ENCODE measurements around the gene RGS1.

GRCh38 chr1:192568063-192568462 is 7.5 kb upstream of the RGS1 start:
- TF ChIP-seq CTCF (conservative IDR thresholded peaks at IDR 0.05; ENCODE audit: low read depth in 2 of 2) (no peak), EZH2 (IDR thresholded peaks at IDR 0.05; ENCODE audit: low read depth, unreplicated experiment) (no peak), POLR2AphosphoS5 (IDR thresholded peaks at IDR 0.05; ENCODE audit: low read depth) (no peak), REST (IDR thresholded peaks at IDR 0.05; ENCODE audit: unreplicated experiment) (no peak), JUNB (IDR thresholded peaks at IDR 0.05; ENCODE audit: unreplicated experiment) (no peak), NANOG (IDR thresholded peaks at IDR 0.05; ENCODE audit: borderline replicate concordance) (no peak), EZH2phosphoT487 (IDR thresholded peaks at IDR 0.05; ENCODE audit: unreplicated experiment) (no peak), ETS1 (IDR thresholded peaks at IDR 0.05) (no peak), ZNF114 (CRISPR knock-in tag; IDR thresholded peaks at IDR 0.05) (no peak), CREB1 (CRISPR knock-in tag; IDR thresholded peaks at IDR 0.05; ENCODE audit: low read depth) (no peak), ZNF331 (CRISPR knock-in tag; IDR thresholded peaks at IDR 0.05; ENCODE audit: low read depth) (no peak)
- TF ChIP-seq, protein P1, sequence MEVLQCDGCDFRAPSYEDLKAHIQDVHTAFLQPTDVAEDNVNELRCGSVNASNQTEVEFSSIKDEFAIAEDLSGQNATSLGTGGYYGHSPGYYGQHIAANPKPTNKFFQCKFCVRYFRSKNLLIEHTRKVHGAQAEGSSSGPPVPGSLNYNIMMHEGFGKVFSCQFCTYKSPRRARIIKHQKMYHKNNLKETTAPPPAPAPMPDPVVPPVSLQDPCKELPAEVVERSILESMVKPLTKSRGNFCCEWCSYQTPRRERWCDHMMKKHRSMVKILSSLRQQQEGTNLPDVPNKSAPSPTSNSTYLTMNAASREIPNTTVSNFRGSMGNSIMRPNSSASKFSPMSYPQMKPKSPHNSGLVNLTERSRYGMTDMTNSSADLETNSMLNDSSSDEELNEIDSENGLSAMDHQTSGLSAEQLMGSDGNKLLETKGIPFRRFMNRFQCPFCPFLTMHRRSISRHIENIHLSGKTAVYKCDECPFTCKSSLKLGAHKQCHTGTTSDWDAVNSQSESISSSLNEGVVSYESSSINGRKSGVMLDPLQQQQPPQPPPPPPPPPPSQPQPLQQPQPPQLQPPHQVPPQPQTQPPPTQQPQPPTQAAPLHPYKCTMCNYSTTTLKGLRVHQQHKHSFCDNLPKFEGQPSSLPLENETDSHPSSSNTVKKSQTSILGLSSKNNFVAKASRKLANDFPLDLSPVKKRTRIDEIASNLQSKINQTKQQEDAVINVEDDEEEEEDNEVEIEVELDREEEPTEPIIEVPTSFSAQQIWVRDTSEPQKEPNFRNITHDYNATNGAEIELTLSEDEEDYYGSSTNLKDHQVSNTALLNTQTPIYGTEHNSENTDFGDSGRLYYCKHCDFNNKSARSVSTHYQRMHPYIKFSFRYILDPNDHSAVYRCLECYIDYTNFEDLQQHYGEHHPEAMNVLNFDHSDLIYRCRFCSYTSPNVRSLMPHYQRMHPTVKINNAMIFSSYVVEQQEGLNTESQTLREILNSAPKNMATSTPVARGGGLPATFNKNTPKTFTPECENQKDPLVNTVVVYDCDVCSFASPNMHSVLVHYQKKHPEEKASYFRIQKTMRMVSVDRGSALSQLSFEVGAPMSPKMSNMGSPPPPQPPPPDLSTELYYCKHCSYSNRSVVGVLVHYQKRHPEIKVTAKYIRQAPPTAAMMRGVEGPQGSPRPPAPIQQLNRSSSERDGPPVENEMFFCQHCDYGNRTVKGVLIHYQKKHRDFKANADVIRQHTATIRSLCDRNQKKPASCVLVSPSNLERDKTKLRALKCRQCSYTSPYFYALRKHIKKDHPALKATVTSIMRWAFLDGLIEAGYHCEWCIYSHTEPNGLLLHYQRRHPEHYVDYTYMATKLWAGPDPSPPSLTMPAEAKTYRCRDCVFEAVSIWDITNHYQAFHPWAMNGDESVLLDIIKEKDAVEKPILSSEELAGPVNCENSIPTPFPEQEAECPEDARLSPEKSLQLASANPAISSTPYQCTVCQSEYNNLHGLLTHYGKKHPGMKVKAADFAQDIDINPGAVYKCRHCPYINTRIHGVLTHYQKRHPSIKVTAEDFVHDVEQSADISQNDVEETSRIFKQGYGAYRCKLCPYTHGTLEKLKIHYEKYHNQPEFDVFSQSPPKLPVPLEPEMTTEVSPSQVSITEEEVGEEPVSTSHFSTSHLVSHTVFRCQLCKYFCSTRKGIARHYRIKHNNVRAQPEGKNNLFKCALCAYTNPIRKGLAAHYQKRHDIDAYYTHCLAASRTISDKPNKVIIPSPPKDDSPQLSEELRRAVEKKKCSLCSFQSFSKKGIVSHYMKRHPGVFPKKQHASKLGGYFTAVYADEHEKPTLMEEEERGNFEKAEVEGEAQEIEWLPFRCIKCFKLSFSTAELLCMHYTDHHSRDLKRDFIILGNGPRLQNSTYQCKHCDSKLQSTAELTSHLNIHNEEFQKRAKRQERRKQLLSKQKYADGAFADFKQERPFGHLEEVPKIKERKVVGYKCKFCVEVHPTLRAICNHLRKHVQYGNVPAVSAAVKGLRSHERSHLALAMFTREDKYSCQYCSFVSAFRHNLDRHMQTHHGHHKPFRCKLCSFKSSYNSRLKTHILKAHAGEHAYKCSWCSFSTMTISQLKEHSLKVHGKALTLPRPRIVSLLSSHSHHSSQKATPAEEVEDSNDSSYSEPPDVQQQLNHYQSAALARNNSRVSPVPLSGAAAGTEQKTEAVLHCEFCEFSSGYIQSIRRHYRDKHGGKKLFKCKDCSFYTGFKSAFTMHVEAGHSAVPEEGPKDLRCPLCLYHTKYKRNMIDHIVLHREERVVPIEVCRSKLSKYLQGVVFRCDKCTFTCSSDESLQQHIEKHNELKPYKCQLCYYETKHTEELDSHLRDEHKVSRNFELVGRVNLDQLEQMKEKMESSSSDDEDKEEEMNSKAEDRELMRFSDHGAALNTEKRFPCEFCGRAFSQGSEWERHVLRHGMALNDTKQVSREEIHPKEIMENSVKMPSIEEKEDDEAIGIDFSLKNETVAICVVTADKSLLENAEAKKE (CRISPR knock-in tag; IDR thresholded peaks at IDR 0.05), result no peak
